Stimulated activated CD8-positive, alpha-beta memory T cell treated with anti-CD3 and anti-CD28 coated beads, Interleukin-7, amount 100 ng/mL, for 48 hours (primary cell): Measurements from ENCODE around the gene SETD4.
"Not testable (repeated sequence)": the region's sequence is repeated elsewhere in the genome, so short reads cannot be mapped to it uniquely, and the experiment has no call there.

Experiments used
- DNase-seq, 2 donors: peaks; one replicate each; pipeline ENCODE4 v3.0.0-alpha.2; 2020; ENCODE audit warnings: low read depth in 1 of 2; ENCODE audit errors: extremely low read depth in 1 of 2

Gene SETD4

DNA sequence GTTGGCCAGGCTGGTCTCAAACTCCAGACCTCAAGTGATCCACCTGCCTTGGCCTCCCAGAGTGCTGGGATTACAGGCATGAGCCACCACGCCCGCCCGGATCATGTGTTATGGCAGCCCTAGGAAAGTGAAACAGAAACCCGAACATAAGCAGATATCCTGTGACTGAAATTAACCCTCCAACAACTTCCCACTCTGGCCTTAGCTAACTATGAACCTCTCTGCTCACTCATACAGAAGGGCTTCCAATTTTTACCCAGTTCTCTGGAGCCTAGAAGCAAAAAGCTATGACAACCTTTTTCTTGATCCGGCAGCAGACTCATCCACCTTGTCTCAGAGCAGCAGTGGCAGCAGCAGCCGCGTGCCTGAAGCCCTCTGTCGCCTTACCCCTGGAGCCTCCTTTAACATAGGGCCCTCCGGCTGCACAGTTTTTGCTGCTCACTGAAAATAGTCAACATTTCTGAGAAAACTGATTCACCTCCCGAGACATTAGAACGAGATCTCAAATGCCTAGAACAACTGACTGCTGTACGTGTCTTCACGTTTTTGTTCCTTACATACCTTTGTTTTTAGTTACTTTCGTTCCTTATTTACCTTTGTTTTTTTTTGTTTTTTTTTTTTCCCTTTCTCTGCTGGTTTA lies 18.8 kb upstream of the SETD4 start:
- DNase-seq = no peak

DNA sequence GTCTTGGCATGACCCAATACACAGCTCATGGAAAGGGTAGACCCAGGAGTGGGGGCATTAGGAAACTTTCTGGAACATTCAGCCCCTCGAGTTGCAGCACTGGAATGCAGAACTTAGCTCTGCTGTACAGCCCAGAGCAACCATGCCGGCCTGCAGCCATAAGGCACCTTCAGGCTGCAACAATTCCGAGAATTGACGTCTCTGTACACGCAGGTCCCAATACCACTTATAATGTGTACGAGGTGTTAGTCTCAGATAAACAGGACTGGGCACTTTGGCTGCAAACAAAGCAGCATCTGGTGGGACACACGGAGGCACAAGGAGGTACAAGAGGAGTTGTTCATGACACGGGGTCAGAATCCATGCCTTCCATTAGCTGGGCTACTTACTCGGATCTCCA lies 17.4 kb upstream of the SETD4 start:
- DNase-seq = no peak

DNA sequence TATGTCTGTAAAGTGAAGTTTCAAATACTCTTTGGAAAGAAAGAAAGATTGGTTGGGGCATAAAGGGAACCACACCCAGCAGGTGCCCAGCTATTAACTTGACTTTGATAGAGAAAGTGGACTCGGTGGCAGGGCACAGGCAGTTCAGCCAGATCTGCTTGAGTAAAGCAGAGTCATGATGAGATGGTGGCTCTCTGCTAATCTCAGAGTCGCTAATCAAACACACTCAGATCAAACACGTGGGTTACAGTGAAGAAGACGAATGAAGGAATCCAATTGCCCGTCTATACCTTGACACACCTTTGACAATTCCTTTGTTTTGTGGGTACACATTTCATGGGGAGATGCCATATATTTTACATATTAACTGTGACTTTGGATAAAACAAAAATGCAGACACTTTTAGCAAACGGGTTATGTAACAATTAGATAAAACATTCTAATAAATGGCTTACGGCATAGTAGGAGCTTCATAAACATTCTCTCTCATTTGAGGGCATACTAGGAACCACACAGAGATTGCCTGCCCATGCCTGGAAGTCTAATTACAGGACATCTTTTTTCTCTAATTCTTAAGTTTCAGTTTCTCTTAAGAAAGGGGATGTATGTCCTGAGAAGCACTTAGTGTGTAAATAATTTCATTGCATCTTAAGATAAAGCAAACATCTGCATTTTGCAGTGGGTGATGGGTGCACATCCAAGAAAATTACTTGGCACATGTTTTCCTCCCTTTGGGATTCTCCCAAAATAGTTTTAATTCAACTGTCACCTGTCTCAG lies 16.7 kb upstream of the SETD4 start:
- no peak for DNase-seq

DNA sequence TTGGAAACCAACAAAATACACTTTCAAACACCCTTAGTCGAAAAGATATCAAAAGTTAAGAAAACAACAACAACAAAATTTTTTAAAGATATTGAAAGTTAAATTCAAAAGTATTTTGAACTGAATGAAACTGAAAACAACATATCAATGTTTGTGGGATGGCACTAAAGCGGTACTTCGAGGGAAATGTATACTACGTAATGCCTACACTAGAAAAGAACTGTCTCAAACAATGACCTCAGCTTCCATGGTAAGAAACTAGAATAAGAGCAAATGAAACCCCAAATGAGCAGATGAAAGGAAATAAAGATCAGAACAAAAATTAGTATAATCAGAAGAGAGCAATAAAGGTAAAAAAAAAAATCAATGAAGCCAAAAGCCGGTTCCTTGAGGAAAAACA lies 15.6 kb upstream of the SETD4 start:
- no peak for DNase-seq

DNA sequence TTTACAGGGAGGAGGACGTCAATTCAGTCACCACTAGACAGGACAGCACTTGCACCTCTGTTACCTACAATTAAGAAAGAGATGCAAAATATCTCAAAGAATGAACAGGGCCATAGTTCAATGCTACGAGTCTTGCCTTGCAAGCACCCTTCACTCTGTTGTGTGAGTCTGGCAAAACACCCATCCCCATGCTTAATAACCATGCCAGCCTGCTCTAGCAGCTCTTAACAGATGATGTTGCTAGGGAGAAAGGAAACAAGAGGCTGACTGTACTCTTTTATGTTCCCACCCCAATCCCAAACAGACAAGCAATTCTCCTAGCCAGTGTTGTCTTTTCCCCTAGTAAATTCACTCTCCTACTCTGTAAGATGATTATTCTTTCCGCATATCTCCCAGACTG lies 14.8 kb upstream of the SETD4 start:
- no peak for DNase-seq

DNA sequence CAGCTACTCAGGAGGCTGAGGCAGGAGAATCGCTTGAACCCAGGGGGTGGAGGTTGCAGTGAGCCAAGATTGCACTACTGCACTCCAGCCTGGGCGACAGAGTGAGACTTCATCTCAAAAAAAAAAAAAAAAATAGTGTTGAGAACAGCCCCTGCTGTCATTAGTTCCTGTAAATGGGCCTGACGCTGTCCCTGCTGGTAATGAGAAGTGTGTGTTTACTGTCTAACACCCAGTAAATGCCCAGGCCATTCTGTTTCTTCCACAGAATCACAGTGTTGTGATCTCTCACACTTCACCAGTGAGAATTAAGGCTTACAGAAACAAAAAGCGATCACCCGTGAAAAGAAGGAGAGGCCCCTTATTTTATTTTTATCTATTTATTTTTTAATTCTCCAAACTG lies 13.6 kb upstream of the SETD4 start:
- DNase-seq = not testable (repeated sequence)

DNA sequence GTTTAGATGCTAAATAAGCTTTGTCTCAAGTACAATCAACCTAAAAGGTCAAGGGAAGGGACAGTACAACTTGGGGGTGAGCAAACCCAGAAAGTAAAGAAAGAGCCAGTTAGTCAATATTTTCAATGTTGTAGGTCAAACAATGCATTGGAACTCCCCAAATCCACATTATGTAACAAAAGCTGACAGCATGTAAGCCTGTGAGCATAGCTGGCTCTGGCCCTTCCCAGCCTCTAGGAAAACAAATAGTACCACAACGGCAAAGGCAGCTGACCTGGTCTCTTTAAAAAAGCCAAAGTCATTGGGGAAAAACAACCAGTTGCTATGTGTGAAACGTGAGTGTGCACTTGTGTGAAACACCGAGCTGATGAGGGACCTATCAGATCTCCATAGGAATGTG lies 12.9 kb upstream of the SETD4 start:
- no peak for DNase-seq

DNA sequence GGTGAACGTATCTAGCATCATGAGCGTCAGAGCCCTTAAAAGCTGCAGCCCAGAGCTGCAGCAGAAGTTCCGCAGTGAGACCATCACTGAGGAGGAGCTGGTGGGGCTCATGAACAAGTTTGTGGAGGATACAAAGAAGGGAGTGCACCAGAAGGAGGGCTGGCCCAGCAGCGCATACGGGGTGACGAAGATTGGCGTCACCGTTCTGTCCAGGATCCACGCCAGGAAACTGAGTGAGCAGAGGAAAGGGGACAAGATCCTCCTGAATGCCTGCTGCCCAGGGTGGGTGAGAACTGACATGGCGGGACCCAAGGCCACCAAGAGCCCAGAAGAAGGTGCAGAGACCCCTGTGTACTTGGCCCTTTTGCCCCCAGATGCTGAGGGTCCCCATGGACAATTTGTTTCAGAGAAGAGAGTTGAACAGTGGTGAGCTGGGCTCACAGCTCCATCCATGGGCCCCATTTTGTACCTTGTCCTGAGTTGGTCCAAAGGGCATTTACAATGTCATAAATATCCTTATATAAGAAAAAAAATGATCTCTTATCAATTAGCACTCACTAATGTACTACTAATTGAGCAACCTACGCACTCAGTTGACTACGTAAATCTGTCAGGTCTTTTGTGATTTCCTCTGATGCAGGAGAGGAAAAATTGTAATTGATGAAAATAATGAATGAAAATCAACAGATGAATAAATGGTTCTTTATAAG lies 12.3 kb upstream of the SETD4 start:
- no peak for DNase-seq

DNA sequence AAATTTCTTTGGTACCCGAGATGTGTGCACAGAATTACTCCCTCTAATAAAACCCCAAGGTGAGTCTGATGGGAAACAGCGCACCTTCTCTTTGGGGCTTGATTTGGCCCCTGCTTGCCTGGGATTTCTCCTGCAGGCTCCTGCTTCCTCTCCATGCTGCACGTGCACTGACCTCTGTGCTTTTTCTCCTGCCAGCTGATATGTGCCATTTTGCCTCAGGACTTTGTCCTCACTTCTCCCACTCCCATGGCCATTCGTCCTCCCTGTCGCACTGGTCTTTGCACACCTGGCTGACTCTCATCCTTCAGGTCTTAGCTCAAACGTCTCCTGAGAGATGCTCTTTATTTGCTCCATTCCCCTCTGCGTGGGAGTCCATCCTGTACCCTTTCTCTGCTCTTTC lies 10.7 kb upstream of the SETD4 start:
- no peak for DNase-seq

DNA sequence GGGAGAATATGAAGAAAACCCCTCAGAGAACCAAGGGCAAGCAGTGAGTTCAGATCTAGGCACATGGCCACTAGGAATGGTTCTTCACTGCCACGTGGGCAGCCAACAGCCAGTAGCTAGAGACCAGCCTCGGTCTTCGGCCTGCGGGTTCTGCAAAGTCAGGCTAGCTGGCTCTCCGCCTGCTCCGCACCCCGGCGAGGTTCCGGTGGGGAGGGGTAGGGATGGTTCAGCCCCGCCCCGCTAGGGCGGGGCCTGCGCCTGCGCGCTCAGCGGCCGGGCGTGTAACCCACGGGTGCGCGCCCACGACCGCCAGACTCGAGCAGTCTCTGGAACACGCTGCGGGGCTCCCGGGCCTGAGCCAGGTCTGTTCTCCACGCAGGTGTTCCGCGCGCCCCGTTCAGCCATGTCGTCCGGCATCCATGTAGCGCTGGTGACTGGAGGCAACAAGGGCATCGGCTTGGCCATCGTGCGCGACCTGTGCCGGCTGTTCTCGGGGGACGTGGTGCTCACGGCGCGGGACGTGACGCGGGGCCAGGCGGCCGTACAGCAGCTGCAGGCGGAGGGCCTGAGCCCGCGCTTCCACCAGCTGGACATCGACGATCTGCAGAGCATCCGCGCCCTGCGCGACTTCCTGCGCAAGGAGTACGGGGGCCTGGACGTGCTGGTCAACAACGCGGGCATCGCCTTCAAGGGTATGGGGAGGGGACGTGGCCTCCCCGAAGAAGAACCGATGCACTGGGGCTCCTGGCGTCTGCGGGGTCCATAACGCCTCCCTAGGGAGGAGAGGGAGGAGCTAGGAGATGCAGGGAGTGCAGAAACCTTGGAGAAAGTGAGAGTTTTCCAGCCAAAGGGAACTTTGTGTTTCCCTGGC lies 9.6 kb upstream of the SETD4 start, which contains the start of gene CBR1:
CBR1 (plus strand) TSS at position 312 of the 871 bp plus-strand sequence; CDS start at position 404, 92 bp downstream.
- peak; percentile 76 to 86 for DNase-seq

DNA sequence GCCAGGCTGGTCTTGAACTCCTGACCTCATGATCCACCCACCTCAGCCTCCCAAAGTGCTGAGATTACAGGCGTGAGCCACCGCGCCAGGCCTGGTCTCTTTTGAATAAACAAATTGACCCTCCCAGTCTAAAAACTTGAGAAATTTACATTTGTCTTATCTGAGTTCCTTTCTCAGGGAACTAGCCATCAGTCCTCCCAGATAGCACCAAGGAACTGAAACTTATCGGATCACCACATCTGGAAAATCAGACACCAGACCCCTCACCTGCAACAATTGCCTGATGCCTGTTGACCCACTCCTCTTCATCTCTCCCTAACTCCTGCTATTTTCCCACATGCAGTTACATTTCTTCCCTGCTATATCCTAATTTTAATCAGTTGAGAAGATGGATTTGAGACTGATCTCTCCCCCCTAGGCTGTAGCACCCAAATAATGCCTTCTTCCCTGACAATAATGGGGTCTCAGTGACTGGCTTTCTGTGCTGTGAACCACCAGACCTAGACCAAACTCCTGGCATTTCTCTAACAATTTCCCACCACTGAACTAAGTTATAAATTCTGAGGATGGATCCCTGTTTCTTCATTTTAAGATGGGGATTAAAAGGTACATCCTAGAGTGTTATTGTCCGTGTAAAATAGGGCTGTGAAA lies 8.5 kb upstream of the SETD4 start:
- DNase-seq = no peak

DNA sequence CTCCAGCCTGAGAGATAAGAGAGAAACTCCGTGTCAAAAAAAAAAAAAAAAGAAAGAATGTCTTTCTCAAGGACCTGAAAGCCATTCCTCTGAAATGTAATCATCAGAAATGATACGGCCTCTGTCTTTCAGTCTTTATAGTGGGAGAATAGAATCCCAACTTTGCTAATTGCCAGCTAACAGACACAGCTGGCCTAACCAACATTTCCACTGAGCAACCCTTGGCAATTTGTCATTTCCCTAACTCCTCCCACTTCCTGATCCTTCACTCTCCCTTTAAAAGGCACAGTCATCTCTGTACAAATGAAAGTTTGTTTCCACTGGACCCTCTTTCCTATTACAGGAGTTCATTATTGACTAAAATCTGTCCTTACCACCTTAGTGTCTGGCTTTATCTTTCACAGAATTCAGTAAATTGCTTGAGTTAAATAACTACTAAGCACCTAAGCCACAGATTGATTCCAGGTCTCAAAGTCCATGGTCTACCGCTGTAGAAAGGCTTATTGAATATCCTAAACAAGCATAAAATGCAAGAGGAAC lies 5.2 kb upstream of the SETD4 start:
- no peak for DNase-seq

DNA sequence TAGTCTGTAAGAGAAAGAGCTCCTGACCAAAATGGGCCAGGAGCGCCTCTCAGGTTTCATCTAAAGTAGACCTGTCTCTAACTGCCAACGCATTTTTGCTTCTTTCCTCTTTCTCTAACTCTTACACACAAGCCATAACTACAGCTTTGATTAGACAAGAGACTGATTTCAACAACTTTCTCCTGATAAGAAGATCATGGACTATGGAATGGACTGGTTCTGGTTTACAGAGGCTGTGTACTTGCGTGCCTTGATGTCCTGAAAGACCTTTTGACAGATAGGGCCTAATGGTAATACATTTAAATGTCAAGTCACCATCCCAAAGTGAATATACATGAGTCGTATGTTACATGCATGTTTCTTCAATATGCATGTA lies 3.7 kb upstream of the SETD4 start:
- DNase-seq = no peak

DNA sequence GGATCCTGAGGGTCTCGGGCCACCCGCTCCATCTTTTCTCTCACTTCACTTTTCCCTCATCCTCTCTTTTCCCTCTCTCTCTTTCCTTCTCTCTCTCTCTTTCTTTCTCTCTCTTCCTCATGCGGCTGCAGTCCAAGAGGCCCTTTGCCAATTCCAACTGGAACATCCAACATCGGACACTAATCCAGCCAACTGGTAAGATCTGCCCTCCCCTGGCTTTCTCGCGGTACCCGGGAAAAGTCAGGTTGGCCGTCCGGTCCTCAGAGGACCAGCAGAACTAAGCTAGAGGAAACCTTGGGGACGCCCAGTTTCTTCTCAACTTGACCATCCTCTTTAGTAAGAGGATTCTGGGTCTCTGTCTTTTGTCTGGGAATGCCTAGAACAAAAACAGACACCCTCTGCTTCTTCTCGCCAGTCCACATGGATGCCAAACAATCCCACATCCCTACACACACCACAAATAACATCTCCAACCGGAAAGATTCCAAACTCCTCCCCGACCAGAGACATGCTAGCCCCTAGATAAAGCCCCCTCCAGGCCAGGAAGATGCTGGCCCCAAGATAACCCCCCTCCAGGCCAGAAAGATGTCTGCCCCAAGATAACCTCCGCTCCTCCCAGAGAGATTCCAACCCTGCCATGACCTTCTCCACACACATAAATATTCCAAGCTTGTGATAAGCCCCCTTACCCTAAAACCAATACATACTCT lies 3.2 kb upstream of the SETD4 start:
- no peak for DNase-seq

DNA sequence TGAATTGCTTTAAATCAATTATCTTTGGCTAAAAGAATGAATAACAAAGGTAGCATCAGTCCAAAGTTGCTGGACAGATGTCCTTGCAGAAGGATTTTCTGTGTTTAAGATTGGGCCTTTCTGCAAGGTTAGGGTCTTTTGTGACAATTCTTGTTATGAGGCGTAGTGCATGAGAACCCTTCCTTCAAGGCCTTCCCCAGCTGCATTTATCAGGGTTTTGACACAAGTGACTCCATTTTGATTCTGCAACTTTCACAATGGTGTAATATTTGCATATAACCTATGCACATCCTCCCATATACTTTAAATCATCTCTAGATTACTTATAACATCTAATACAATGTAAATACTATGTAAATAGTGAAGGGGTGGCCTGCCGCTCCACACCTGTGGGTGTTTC lies 1.1 kb upstream of the SETD4 start:
- DNase-seq = no peak

DNA sequence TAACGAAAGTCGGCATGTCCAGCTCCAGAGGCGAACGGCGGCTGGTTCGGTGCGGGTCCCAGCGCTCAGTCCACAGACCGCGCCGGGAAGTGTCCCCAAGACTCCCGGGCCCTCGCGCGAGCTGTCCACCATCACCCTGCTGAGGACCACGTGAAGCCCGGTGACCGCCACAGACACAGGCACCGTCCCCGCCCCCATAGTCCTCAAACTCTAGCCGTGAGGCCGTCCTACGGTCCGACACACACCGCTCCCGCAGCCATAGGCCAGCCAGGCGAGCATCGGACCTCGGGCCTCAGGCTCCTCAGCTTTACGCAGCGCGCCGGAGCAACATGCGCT lies 535 bp downstream of the SETD4 start:
- DNase-seq = no peak

DNA sequence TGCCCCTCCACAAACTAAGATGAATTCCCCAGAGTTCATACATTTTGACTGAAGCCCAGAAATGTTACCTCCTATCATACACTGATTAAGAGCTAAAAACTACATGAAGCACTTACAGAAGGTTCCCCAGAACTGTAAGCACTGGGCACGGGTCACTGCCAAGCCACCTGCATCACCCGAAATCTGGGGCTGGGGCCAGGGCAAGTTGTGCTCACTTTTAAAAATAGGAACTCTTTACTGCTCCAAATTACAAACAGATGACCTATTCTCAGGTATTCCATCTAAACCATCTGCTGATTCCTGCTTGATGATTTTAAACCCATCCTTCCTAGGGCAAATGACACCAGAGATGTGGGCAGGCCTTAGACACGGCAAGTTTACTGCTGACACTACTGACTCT lies 4.8 kb downstream of the SETD4 start:
- DNase-seq = no peak

DNA sequence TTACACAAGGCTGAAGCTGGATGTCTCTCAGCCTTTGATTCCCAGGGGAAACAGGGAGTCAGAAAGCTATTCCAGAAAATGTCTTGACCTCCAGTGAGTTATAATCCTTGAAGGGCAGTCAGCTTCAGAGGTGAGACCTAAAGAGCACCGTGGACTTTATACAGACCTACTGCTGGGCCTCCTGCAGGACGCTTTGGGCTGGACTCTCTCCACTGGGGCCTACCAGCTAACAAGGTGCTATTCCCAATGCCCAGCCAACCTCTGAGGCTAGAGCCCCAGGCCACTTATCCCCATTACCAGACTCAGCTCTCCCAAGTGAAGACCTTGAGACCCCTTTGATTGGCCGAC lies 6.6 kb downstream of the SETD4 start:
- DNase-seq = no peak

DNA sequence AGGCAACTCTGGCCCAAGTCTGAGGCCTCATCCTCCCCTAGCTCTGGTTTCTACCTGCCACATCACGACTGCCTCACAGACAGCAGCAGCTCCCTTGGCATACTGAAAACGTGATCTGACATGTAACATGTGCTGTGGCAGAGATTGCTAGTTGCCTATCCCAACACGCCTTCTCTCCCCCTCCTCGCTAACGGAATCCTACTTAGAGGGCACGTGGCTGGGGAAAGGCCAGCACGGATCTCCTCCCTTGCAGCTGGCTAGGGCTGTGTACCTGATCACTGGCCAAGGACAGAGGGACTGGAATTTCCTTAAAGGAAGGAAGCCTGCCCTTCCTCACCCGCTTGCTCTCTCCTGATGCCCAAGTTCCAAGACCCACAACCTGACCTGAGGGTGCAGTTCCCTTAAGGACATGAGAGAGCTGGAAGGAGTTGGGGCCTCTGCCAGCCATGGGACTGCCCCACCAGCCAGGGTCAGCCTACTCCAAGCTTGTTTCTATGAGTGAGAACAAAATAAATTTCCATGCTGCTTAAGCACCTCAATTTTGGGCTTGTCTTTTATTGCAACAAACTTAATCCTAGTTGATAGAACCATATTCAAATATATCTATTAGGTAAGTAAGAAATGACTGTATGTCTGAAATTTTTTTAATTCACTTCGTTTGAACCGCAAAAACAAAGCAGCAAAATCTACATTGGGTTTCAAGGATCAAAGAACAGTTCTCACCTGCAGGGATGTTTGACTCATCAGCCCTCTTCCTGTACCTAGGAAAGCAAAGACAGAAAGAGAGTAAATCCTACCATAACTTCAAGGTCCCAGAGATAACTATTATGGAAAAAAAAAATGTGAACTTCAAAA lies 7.2 kb downstream of the SETD4 start:
- DNase-seq = no peak
